GM12878 (cell line): ENCODE measurements around the gene TTC31.

Experiments
- BACH1 ChIP-seq: fragments of 450-650 bp; IDR thresholded peaks from 2 replicates; pipeline ENCODE4 v1.6.1; 2017; ENCODE audit warnings: mild to moderate bottlenecking, borderline replicate concordance
- CTCF ChIP-seq, 3 experiments: IDR thresholded peaks in 2 of 3; conservative IDR thresholded peaks in 1 of 3; 2 replicates each; pipeline ENCODE4 v1.5.1; 2011; ENCODE audit warnings: low read depth in 3 of 3, low read length in 3 of 3, mild to moderate bottlenecking in 3 of 3, control low read depth in 2 of 3, moderate library complexity in 2 of 3, inconsistent platforms in 1 of 3, mixed read lengths in 1 of 3; ENCODE audit not compliant: control insufficient read depth in 2 of 3, insufficient read depth in 1 of 3; ENCODE audit errors: extremely low read depth in 1 of 3
- E2F4 ChIP-seq: IDR thresholded peaks from 2 replicates; pipeline ENCODE4 v1.6.1; 2012; ENCODE audit warnings: low read depth, low read length, improper control_type of control experiment
- POLR2A ChIP-seq: IDR thresholded peaks from 2 replicates; pipeline ENCODE4 v1.6.1; 2011; ENCODE audit warnings: low read depth, mild to moderate bottlenecking, low read length
- RFX5 ChIP-seq: IDR thresholded peaks from 2 replicates; pipeline ENCODE4 v1.6.1; 2011; ENCODE audit warnings: low read depth, low read length, improper control_type of control experiment
- SRF ChIP-seq, 2 experiments: IDR thresholded peaks; 2 replicates each; pipeline ENCODE4 v1.6.1; 2011; ENCODE audit warnings: low read depth in 2 of 2, low read length in 2 of 2, mild to moderate bottlenecking in 1 of 2, moderate library complexity in 1 of 2
- TAF1 ChIP-seq: IDR thresholded peaks from 2 replicates; pipeline ENCODE4 v1.6.1; 2011; ENCODE audit warnings: mild to moderate bottlenecking, low read depth, low read length, borderline replicate concordance
- TBL1XR1 ChIP-seq: IDR thresholded peaks from 2 replicates; pipeline ENCODE4 v1.6.1; 2012; ENCODE audit warnings: low read depth, low read length, improper control_type of control experiment
- ZNF274 ChIP-seq: IDR thresholded peaks from one replicate; pipeline ENCODE4 v1.8.0; 2011; ENCODE audit not compliant: insufficient read length, insufficient read depth

GRCh38 chr2:74488643-74489481 lies 6.0 kb downstream of the TTC31 start:
- no peak for TF ChIP-seq TBL1XR1
- TF ChIP-seq ZNF274 = no peak
- TF ChIP-seq BACH1 = no peak
- no peak for TF ChIP-seq CTCF (IDR thresholded peaks at IDR 0.05 in 2 of 3, conservative IDR thresholded peaks at IDR 0.05 in 1 of 3; ENCODE audit: control insufficient read depth in 2 of 3, extremely low read depth in 1 of 3, insufficient read depth in 1 of 3, low read depth in 3 of 3, low read length in 3 of 3)
- TF ChIP-seq E2F4 = no peak
- TF ChIP-seq RFX5 = no peak
- no peak for TF ChIP-seq SRF (IDR thresholded peaks at IDR 0.05; ENCODE audit: low read depth in 2 of 2, low read length in 2 of 2)
- no peak for TF ChIP-seq TAF1
- no peak for TF ChIP-seq POLR2A
